Fibroblast of lung (primary cell): ENCODE data around the gene TMEM256.

Experiments
- EZH2 ChIP-seq: IDR thresholded peaks from 2 replicates; pipeline ENCODE4 v1.5.1; 2012; ENCODE audit warnings: low read length, control low read depth, mild to moderate bottlenecking; ENCODE audit errors: missing control alignments
- TF ChIP-seq, protein P1 (sequence below), 2 donors: IDR thresholded peaks in 1 of 2; conservative IDR thresholded peaks in 1 of 2; 1 replicate in 1 of 2; 2 replicates in 1 of 2; pipeline ENCODE4 v1.5.1; 2011 to 2012; ENCODE audit warnings: low read length in 2 of 2, control low read depth in 1 of 2, inconsistent platforms in 1 of 2, low read depth in 1 of 2, mild to moderate bottlenecking in 1 of 2

DNA sequence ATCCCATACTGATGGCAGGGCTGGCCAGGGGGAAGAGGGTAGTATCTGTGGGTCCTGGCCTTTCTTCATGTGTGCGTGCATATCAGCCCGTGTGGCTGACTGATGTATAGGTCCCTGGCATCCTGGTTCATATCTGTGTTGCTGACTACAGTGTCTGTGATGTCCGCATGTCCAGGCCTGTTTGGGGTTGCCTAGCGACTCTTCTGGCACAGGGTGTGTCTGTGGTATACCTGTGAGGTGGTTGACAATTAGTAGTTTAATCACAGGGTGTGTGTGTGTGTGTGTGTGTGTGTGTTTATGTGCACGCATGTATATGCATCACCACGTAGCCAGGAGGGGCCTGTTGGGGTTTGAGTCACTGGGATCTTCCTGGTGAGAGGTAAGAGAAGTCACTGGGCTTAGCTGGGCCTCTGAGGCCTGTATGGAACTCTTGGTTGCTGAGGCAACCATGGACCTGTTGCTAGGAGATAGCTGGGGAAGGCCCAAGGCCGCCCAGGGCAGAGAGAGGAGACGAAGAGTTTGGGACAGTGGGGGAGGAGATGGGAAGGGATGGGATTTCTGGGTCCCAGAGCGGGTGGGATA is 49.5 kb downstream of the TMEM256 start:
- TF ChIP-seq, protein P1, sequence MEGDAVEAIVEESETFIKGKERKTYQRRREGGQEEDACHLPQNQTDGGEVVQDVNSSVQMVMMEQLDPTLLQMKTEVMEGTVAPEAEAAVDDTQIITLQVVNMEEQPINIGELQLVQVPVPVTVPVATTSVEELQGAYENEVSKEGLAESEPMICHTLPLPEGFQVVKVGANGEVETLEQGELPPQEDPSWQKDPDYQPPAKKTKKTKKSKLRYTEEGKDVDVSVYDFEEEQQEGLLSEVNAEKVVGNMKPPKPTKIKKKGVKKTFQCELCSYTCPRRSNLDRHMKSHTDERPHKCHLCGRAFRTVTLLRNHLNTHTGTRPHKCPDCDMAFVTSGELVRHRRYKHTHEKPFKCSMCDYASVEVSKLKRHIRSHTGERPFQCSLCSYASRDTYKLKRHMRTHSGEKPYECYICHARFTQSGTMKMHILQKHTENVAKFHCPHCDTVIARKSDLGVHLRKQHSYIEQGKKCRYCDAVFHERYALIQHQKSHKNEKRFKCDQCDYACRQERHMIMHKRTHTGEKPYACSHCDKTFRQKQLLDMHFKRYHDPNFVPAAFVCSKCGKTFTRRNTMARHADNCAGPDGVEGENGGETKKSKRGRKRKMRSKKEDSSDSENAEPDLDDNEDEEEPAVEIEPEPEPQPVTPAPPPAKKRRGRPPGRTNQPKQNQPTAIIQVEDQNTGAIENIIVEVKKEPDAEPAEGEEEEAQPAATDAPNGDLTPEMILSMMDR (conservative IDR thresholded peaks at IDR 0.05 in 1 of 2, IDR thresholded peaks at IDR 0.05 in 1 of 2; ENCODE audit: low read depth in 1 of 2, low read length in 2 of 2): no peak
- no peak for TF ChIP-seq EZH2
